Right lobe of liver (tissue), 6 donors: ENCODE data around the gene LRRC1. TPM values are rescaled to one million over a fixed set of nuclear protein-coding genes. Genes with fewer than 3 reads are reported as not detected.

Experiments
- ATAC-seq, 4 donors: fragments of 200-7000 bp; cut with Tn5 transposase; one replicate each; pipeline ENCODE4 v1.9.1; 2020; ENCODE audit warnings: mild to moderate bottlenecking in 4 of 4, moderate library complexity in 4 of 4
- DNase-seq, 3 donors: peaks; one replicate each; pipeline ENCODE4 v3.0.0-alpha.2; 2020
- H3K27ac ChIP-seq, 3 donors: fragments of 200-600 bp; one replicate each; pipeline ENCODE4 v1.8.0; 2022
- H3K27me3 ChIP-seq, 2 donors: fragments of 200-600 bp; one replicate each; pipeline ENCODE4 v1.8.0; 2022
- H3K36me3 ChIP-seq, 4 donors: fragments of 200-600 bp; sonication (generic) in 1 of 4; one replicate each; pipeline versions ENCODE4 v1.5.1 to v1.8.0; 2017 to 2022; ENCODE audit warnings: control low read depth in 1 of 4
- H3K4me1 ChIP-seq, 4 donors: fragments of 200-600 bp; sonication (generic) in 1 of 4; one replicate each; pipeline versions ENCODE4 v1.5.1 to v1.8.0; 2017 to 2022; ENCODE audit warnings: control low read depth in 1 of 4
- H3K4me3 ChIP-seq, 3 donors: fragments of 200-600 bp; one replicate each; pipeline ENCODE4 v1.8.0; 2022
- H3K9me3 ChIP-seq, 4 donors: fragments of 200-600 bp; sonication (generic) in 1 of 4; one replicate each; pipeline versions ENCODE4 v1.5.1 to v1.8.0; 2017 to 2022; ENCODE audit warnings: control low read depth in 1 of 4
- POLR2A ChIP-seq: fragments of 450-650 bp; IDR thresholded peaks from one replicate; pipeline ENCODE4 v1.6.1; 2017; ENCODE audit warnings: antibody characterized with exemption, mild to moderate bottlenecking
- WGBS: methylation state at CpG from one replicate; pipeline ENCODE4 v1.1.6; 2018; ENCODE audit warnings: low coverage, low lambda C conversion rate; ENCODE audit not compliant: insufficient coverage; ENCODE audit errors: missing lambda C conversion rate; 5-methylcytosine and 5-hydroxymethylcytosine counted together
- intact Hi-C, 2 donors: fragments of 100-400 bp; cut with DNase I; formaldehyde crosslinking; loops; one replicate each; pipeline versions ENCODE4 v1.11.2 to v1.14.1; 2022
- total RNA-seq, 6 experiments: library from RNA; depleted of rRNA in 2 of 6; stranded (reverse); fragments of >200 nt in 2 of 6; fragmentation: NEBNext Ultra II Directional in 3 of 6; extraction: Animal tissue kit (Norgen Biotek cat#: 25700) in 3 of 6; gene quantifications; one replicate each; pipeline versions ENCODE4 v1.1.0 to v1.2.4, GENCODE V29; 2016 to 2023
- TF ChIP-seq, protein P1 (sequence below), 4 donors: fragments of 200-600 bp in 3 of 4; fragments of 450-650 bp in 1 of 4; IDR thresholded peaks; one replicate each; pipeline versions ENCODE4 v1.5.1 to v1.8.0; 2016 to 2022; ENCODE audit warnings: antibody characterized with exemption in 4 of 4, mild to moderate bottlenecking in 2 of 4
- donor health status: DM: no; HTN: yes; CAD: no.
- donor health status: DM: no; HTN: no; CAD: no.
- donor health status: DM: no; HTN: no; CAD: no.
- donor health status: DM: no; HTN: yes; CAD: no.
- donor health status: DM: no; HTN: yes; CAD: no.

Gene LRRC1
- total RNA-seq, 6 experiments from 2014 or later: 0.46 to 3.2 (median 1.4) TPM

DNA sequence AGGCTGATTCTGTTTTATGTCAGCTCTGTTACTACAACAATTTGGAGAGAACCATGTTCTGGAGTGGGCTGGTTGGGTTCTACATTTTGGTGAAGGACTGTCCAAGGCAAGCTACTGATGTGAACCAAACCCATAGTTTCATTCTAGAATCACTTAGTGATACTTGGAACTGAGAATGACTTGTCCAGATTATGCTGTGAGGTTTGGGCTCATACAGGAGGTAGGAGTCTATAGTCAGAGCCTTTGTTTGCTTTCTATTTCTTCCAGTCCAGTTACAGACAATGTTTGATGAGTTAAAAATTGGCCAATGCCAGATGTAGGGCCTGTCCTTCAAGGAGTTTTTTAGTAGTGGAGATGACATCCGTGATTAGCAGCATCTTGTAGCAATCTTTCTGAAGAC, 97.9 kb downstream of the LRRC1 start:
- TF ChIP-seq POLR2A: no peak

GRCh38 chr6:53894091-53894490, 99.3 kb downstream of the LRRC1 start:
- ATAC-seq (no peak), DNase-seq (no peak)
- no peak overlapping the region for H3K27ac ChIP-seq
- H3K36me3 ChIP-seq: no peaks in the 10 kb centered on the region
- H3K9me3 ChIP-seq: no peaks in the 10 kb centered on the region
- TF ChIP-seq, protein P1, sequence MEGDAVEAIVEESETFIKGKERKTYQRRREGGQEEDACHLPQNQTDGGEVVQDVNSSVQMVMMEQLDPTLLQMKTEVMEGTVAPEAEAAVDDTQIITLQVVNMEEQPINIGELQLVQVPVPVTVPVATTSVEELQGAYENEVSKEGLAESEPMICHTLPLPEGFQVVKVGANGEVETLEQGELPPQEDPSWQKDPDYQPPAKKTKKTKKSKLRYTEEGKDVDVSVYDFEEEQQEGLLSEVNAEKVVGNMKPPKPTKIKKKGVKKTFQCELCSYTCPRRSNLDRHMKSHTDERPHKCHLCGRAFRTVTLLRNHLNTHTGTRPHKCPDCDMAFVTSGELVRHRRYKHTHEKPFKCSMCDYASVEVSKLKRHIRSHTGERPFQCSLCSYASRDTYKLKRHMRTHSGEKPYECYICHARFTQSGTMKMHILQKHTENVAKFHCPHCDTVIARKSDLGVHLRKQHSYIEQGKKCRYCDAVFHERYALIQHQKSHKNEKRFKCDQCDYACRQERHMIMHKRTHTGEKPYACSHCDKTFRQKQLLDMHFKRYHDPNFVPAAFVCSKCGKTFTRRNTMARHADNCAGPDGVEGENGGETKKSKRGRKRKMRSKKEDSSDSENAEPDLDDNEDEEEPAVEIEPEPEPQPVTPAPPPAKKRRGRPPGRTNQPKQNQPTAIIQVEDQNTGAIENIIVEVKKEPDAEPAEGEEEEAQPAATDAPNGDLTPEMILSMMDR (IDR thresholded peaks at IDR 0.05): no peak
- no peak for TF ChIP-seq POLR2A
- no peaks in the 10 kb centered on the region for H3K4me1 ChIP-seq
- H3K27me3 ChIP-seq: no peaks in the 10 kb centered on the region
- intact Hi-C loops: no loop called here
- whole genome bisulfite sequencing: no CpG with 5 or more reads among the region's 2 CpGs
- H3K4me3 ChIP-seq: no peak overlapping the region

More for the DNA sequence above, 97.9 kb downstream of the LRRC1 start:
- Histone ChIP-seq H3K9me3 (no peaks in the 10 kb centered on the region), H3K27me3 (no peaks in the 10 kb centered on the region), H3K4me1 (no peaks in the 10 kb centered on the region), H3K4me3 (no peak overlapping the region), H3K27ac (no peak overlapping the region), H3K36me3 (no peaks in the 10 kb centered on the region)
- DNase-seq (no peak), ATAC-seq (no peak)
- intact Hi-C loops: no loop called here
- WGBS: 43% methylated on average over 1 of the region's 1 CpG

GRCh38 chr6:53896196-53896595, 101.4 kb downstream of the LRRC1 start:
- DNase-seq (no peak), ATAC-seq (no peak)
- intact Hi-C loops: no loop called here
- Histone ChIP-seq H3K4me1 (no peaks in the 10 kb centered on the region), H3K9me3 (no peaks in the 10 kb centered on the region), H3K4me3 (no peak overlapping the region), H3K27ac (no peak overlapping the region), H3K36me3 (no peaks in the 10 kb centered on the region), H3K27me3 (no peaks in the 10 kb centered on the region)
- no peak for TF ChIP-seq POLR2A
- TF ChIP-seq, protein P1 (IDR thresholded peaks at IDR 0.05): no peak

GRCh38 chr6:53898026-53898795, 103.4 kb downstream of the LRRC1 start:
- TF ChIP-seq, protein P1 (IDR thresholded peaks at IDR 0.05): no peak
- no peak for TF ChIP-seq POLR2A
- intact Hi-C loops: no loop called here
- no peak overlapping the region for H3K4me3 ChIP-seq
- H3K4me1 ChIP-seq: no peaks in the 10 kb centered on the region
- DNase-seq: no peak
- 49% methylated on average over 2 of the region's 2 CpGs for WGBS
- H3K36me3 ChIP-seq: no peaks in the 10 kb centered on the region
- no peak overlapping the region for H3K27ac ChIP-seq
- H3K27me3 ChIP-seq: no peaks in the 10 kb centered on the region
- no peaks in the 10 kb centered on the region for H3K9me3 ChIP-seq
- ATAC-seq: no peak

GRCh38 chr6:53899512-53899911, 104.7 kb downstream of the LRRC1 start:
- Histone ChIP-seq H3K27me3 (no peaks in the 10 kb centered on the region), H3K36me3 (no peaks in the 10 kb centered on the region), H3K4me3 (no peak overlapping the region), H3K4me1 (no peaks in the 10 kb centered on the region), H3K27ac (no peak overlapping the region), H3K9me3 (no peaks in the 10 kb centered on the region)
- ATAC-seq (no peak), DNase-seq (no peak)
- intact Hi-C loops: no loop called here
- TF ChIP-seq, protein P1 (IDR thresholded peaks at IDR 0.05): no peak
- TF ChIP-seq POLR2A: no peak
- 81% methylated on average over 5 of the region's 5 CpGs for WGBS
